ENCODE data around the gene AKAP8L.
A peak's percentile ranks its signal among the peaks of the same experiment; 100 is the strongest.

Gene AKAP8L

GRCh38 chr19:15457701-15458484 is 39.1 kb upstream of the AKAP8L start:
- no peak for TF ChIP-seq CTCF (IDR thresholded peaks at IDR 0.05)

- TF ChIP-seq CTCF (IDR thresholded peaks at IDR 0.05) = no peak
Observed at GRCh38 chr19:15456871-15457700, 38.3 kb upstream of the AKAP8L start.

- no peak for TF ChIP-seq CTCF (IDR thresholded peaks at IDR 0.05)
Observed at GRCh38 chr19:15456441-15456840, 37.7 kb upstream of the AKAP8L start.

GRCh38 chr19:15455996-15456395 is 37.2 kb upstream of the AKAP8L start:
- TF ChIP-seq CTCF (IDR thresholded peaks at IDR 0.05) = no peak

GRCh38 chr19:15453906-15454860 is 35.4 kb upstream of the AKAP8L start:
- TF ChIP-seq CTCF (IDR thresholded peaks at IDR 0.05) = peak; percentile 12; the same call in 1 of the 2 replicates

- no peak for TF ChIP-seq CTCF (IDR thresholded peaks at IDR 0.05)
Observed at GRCh38 chr19:15453091-15453578, 34.3 kb upstream of the AKAP8L start.

Measured in LNCAP (cell line).